K562 (cell line): ENCODE data around the gene OR2C1. TPM values are rescaled to one million over a fixed set of nuclear protein-coding genes. Genes with fewer than 3 reads are reported as not detected.
A peak's percentile ranks its signal among the peaks of the same experiment; 100 is the strongest.

Source experiments
- ATAC-seq: fragments of 200-7000 bp; cut with Tn5 transposase; 3 replicates; pipeline ENCODE4 v1.9.1; 2020; ENCODE audit warnings: moderate library complexity
- Bru-seq: library from RNA; stranded (reverse); fragments of 400-500 nt; gene quantifications from one replicate; lab custom pipeline; 2021; lab: Mats Ljungman, UMichigan
- BruChase-seq, 2 experiments: library from RNA; stranded (reverse); fragments of 400-500 nt; gene quantifications; one replicate each; lab custom pipeline; 2021; lab: Mats Ljungman, UMichigan
- BruUV-seq: library from RNA; stranded (reverse); fragments of 400-500 nt; replicated peaks from 2 replicates; lab custom pipeline; 2021; lab: Mats Ljungman, UMichigan
- CTCF ChIA-PET: fragments of 300-600 bp; formaldehyde crosslinking; extraction: SDS; loops from one replicate; lab custom pipeline; 2021; ENCODE audit warnings: low intra/inter-chr PET ratio; lab: Yijun Ruan, JAX
- POLR2A ChIA-PET: fragments of 300-600, 350-650 bp; sonication (Branson Sonifier 250); formaldehyde crosslinking; extraction: SDS; loops from one replicate; lab custom pipeline; 2021; ENCODE audit warnings: antibody characterized with exemption, inconsistent platforms; lab: Yijun Ruan, JAX
- DNase-seq, 4 experiments: peaks; one replicate each; pipeline versions ENCODE4 v3.0.0 to v3.0.0-alpha.2; 2011 to 2018; ENCODE audit warnings: low spot score in 3 of 4, mixed read lengths in 3 of 4; ENCODE audit errors: extremely low read depth in 1 of 4
- FAIRE-seq: peaks from 2 replicates; lab custom pipeline; 2011; peaks lifted over from hg19 to GRCh38; lab: Jason Lieb, UNC
- H2AFZ ChIP-seq: 2 replicates; pipeline ENCODE4 v1.6.0; 2011; ENCODE audit warnings: low read depth, low read length, control low read depth, inconsistent platforms
- H3K27ac ChIP-seq: fragments of 200-600 bp; 3 replicates; pipeline ENCODE4 v1.8.0; 2011; ENCODE audit warnings: low read depth, mild to moderate bottlenecking, control low read depth, inconsistent platforms, low read length, moderate library complexity, mixed read lengths; ENCODE audit errors: extremely low read depth
- H3K27me3 ChIP-seq, 2 experiments: fragments of 300-600 bp in 1 of 2; 2 replicates in 1 of 2; 3 replicates in 1 of 2; pipeline versions ENCODE4 v1.6.0 to v1.8.0; 2011; ENCODE audit warnings: inconsistent platforms in 2 of 2, low read length in 2 of 2, mild to moderate bottlenecking in 1 of 2, mixed read lengths in 1 of 2, moderate library complexity in 1 of 2; ENCODE audit not compliant: control insufficient read depth in 2 of 2, insufficient read depth in 2 of 2
- H3K36me3 ChIP-seq: fragments of 300-600 bp; 3 replicates; pipeline ENCODE4 v1.8.0; 2011; ENCODE audit warnings: mild to moderate bottlenecking, low read length, inconsistent platforms; ENCODE audit not compliant: control insufficient read depth, insufficient read depth
- H3K4me1 ChIP-seq, 2 experiments: fragments of 200-600 bp in 1 of 2; replicated peaks in 1 of 2; 2 replicates in 1 of 2; 3 replicates in 1 of 2; pipeline versions ENCODE4 v1.5.1 to v1.8.0; 2011; ENCODE audit warnings: inconsistent platforms in 2 of 2, low read length in 2 of 2, mild to moderate bottlenecking in 1 of 2, mixed read lengths in 1 of 2, moderate library complexity in 1 of 2; ENCODE audit not compliant: control insufficient read depth in 2 of 2, insufficient read depth in 2 of 2
- H3K4me2 ChIP-seq: 2 replicates; pipeline ENCODE4 v1.6.1; 2011; ENCODE audit warnings: low read length, control low read depth, inconsistent platforms, mixed read lengths; ENCODE audit not compliant: insufficient read depth
- H3K4me3 ChIP-seq: fragments of 200-600 bp; sonication (generic), shearing (Covaris generic); 2 replicates; pipeline ENCODE4 v1.5.1; 2016; ENCODE audit warnings: control low read depth, inconsistent platforms
- H3K79me2 ChIP-seq: fragments of 200-600 bp; 3 replicates; pipeline ENCODE4 v1.8.0; 2011; ENCODE audit warnings: low read length, inconsistent platforms; ENCODE audit not compliant: control insufficient read depth, insufficient read depth
- H3K9ac ChIP-seq, 2 experiments: 2 replicates each; pipeline versions ENCODE4 v1.6.0 to v1.6.1; 2011; ENCODE audit warnings: low read depth in 2 of 2, low read length in 2 of 2, control low read depth in 1 of 2, inconsistent platforms in 1 of 2, mild to moderate bottlenecking in 1 of 2, mixed read lengths in 1 of 2; ENCODE audit not compliant: insufficient read depth in 1 of 2
- H3K9me1 ChIP-seq: one replicate; pipeline ENCODE4 v1.6.0; 2011; ENCODE audit warnings: inconsistent platforms, mild to moderate bottlenecking, low read length, moderate library complexity; ENCODE audit not compliant: control insufficient read depth, insufficient read depth
- H3K9me3 ChIP-seq: replicated peaks from 2 replicates; pipeline ENCODE4 v1.5.1; 2011; ENCODE audit warnings: low read depth, low read length, inconsistent platforms; ENCODE audit not compliant: control insufficient read depth, insufficient read depth
- H4K20me1 ChIP-seq: replicated peaks from 2 replicates; pipeline ENCODE4 v1.6.1; 2011; ENCODE audit warnings: low read length, inconsistent platforms, mixed read lengths; ENCODE audit not compliant: control insufficient read depth, insufficient read depth
- BRF1 ChIP-seq: IDR thresholded peaks from 3 replicates; pipeline ENCODE4 v1.6.1; 2011; ENCODE audit warnings: borderline replicate concordance, mild to moderate bottlenecking; ENCODE audit not compliant: insufficient read length; ENCODE audit errors: extremely low read depth
- FOXJ3 ChIP-seq: sonication (generic); formaldehyde crosslinking; IDR thresholded peaks from 2 replicates; pipeline ENCODE4 v1.4.0; 2020; ENCODE audit warnings: mild to moderate bottlenecking, missing genetic modification reagents
- HDAC8 ChIP-seq: fragments of 450-650 bp; IDR thresholded peaks from 2 replicates; pipeline ENCODE4 v1.6.1; 2016; ENCODE audit warnings: mild to moderate bottlenecking, missing genetic modification characterization, moderate library complexity, missing compliant biosample characterization
- HDGF ChIP-seq: fragments of 450-650 bp; IDR thresholded peaks from 2 replicates; pipeline ENCODE4 v1.6.1; 2016
- NR0B1 ChIP-seq: fragments of 450-650 bp; IDR thresholded peaks from one replicate; pipeline ENCODE4 v1.6.1; 2018; ENCODE audit warnings: mild to moderate bottlenecking, moderate library complexity; ENCODE audit not compliant: partially characterized antibody
- PHTF2 ChIP-seq: fragments of 250-450 bp; sonication (Bioruptor Pico); IDR thresholded peaks from 2 replicates; pipeline ENCODE4 v1.5.0; 2021; ENCODE audit warnings: mild to moderate bottlenecking
- POLR2AphosphoS5 ChIP-seq: IDR thresholded peaks from 2 replicates; pipeline ENCODE4 v1.6.1; 2011; ENCODE audit warnings: mild to moderate bottlenecking, low read depth, low read length, moderate library complexity; ENCODE audit not compliant: control insufficient read depth, insufficient read depth
- SNAPC5 ChIP-seq: fragments of 250-450 bp; sonication (Bioruptor Pico); IDR thresholded peaks from 2 replicates; pipeline ENCODE4 v1.8.0; 2021; ENCODE audit warnings: moderate library complexity, mild to moderate bottlenecking, inconsistent platforms
- SPI1 ChIP-seq: IDR thresholded peaks from 2 replicates; pipeline ENCODE4 v1.6.1; 2011; ENCODE audit warnings: low read depth, low read length, control low read depth, borderline replicate concordance
- TEAD2 ChIP-seq: fragments of 450-650 bp; IDR thresholded peaks from 2 replicates; pipeline ENCODE4 v1.6.1; 2016; ENCODE audit warnings: missing genetic modification characterization, control low read depth, missing compliant biosample characterization
- ZNF384 ChIP-seq: IDR thresholded peaks from 2 replicates; pipeline ENCODE4 v1.6.1; 2012; ENCODE audit warnings: low read depth, low read length, improper control_type of control experiment
- ZNF778 ChIP-seq: fragments of 450-650 bp; formaldehyde crosslinking; IDR thresholded peaks from 2 replicates; pipeline ENCODE4 v1.4.0; 2020; ENCODE audit warnings: mild to moderate bottlenecking, moderate library complexity
- WGBS: fragments of 100-300 bp; shearing (Covaris generic); methylation state at CpG from one replicate; pipeline ENCODE4 v1.1.6; 2016; ENCODE audit warnings: low coverage, mixed read lengths; ENCODE audit not compliant: insufficient coverage; ENCODE audit errors: missing lambda C conversion rate; 5-methylcytosine and 5-hydroxymethylcytosine counted together
- in situ Hi-C: fragments of 300-500 bp; cut with MboI; formaldehyde crosslinking; loops from 4 replicates; pipeline ENCODE4 v1.15.0; 2018; ENCODE audit warnings: inconsistent platforms, mixed read lengths
- intact Hi-C: fragments of 100-400 bp; cut with micrococcal nuclease; formaldehyde crosslinking; loops from 2 replicates; pipeline ENCODE4 v1.14.2; 2022
- long read RNA-seq, 3 experiments: library from polyadenylated mRNA in 2 of 3; library from RNA in 1 of 3; unstranded in 2 of 3; stranded (forward) in 1 of 3; transcript quantifications; one replicate each; pipeline ENCODE4 v2.0.0, GENCODE V29; 2019 to 2022
- polyA minus RNA-seq, 3 experiments: library from RNA; depleted of rRNA, polyadenylated mRNA; stranded (reverse); fragments of >200 nt; gene quantifications; 2 replicates each; pipeline ENCODE4 v1.2.3, GENCODE V29; 2011
- polyA plus RNA-seq, 8 experiments: library from polyadenylated mRNA; depleted of rRNA in 4 of 8; stranded (reverse) in 5 of 8; unstranded in 3 of 8; fragments of >200 nt; fragmentation: Nextera tagmentation in 2 of 8; fragmentation: Illumina TruSeq in 1 of 8; extraction: Ambion mirVana in 2 of 8; extraction: Trizol in 1 of 8; gene quantifications; 2 replicates each; pipeline versions ENCODE4 v1.2.1 to v1.2.3, GENCODE V29; 2011 to 2014; ENCODE audit warnings: inconsistent platforms in 1 of 8, missing spikeins in 1 of 8
- total RNA-seq, 7 experiments: library from RNA; depleted of rRNA in 6 of 7; stranded (reverse); fragments of >200 nt in 6 of 7; fragmentation: Illumina TruSeq in 2 of 7; extraction: Trizol in 2 of 7; gene quantifications; 2 replicates each; pipeline versions ENCODE4 v1.2.1 to v1.2.3, GENCODE V29; 2011 to 2021; ENCODE audit warnings: low replicate concordance in 1 of 7
- TF ChIP-seq, protein P1 (sequence below): fragments of 450-650 bp; IDR thresholded peaks from 2 replicates; pipeline ENCODE4 v1.6.1; 2017; ENCODE audit warnings: mild to moderate bottlenecking, moderate library complexity

The OR2C1 gene
- not detected in 2 replicates for total RNA-seq (2011; cell fraction: chromatin; rRNA removed; ENCODE audit: low replicate concordance)
- not detected in 2 replicates for total RNA-seq (2011; cell fraction: nucleolus; rRNA removed)
- total RNA-seq (2011; cell fraction: nucleoplasm; rRNA removed) = not detected in 2 replicates
- total RNA-seq (2014; rRNA removed) = not detected in 2 replicates
- not detected in 2 replicates for total RNA-seq (2014; rRNA removed; fragmentation: Illumina TruSeq; extraction: Trizol)
- total RNA-seq (2015; rRNA removed; fragmentation: Illumina TruSeq; extraction: Trizol) = not detected in 2 replicates
- total RNA-seq (2021) = not detected in 2 replicates
- polyA plus RNA-seq (2011; rRNA removed) = not detected in 2 replicates
- not detected in 2 replicates for polyA plus RNA-seq (2011; cell fraction: cytosol; rRNA removed)
- polyA plus RNA-seq (2011; cell fraction: nucleus; rRNA removed) = not detected in 2 replicates
- polyA plus RNA-seq (2012) = not detected in 2 replicates
- not detected in 2 replicates for polyA plus RNA-seq (2014; fragmentation: Illumina TruSeq; extraction: Trizol)
- not detected for polyA plus RNA-seq (2014; fragmentation: Nextera tagmentation; extraction: Ambion mirVana)
- polyA plus RNA-seq (2014; rRNA removed) = not detected in 2 replicates
- polyA minus RNA-seq (2011; rRNA and poly(A)+ RNA removed) = 0.30 TPM in 1 of 2 replicates, not detected in the other
- not detected in 2 replicates for polyA minus RNA-seq (2011; cell fraction: cytosol; rRNA and poly(A)+ RNA removed)
- not detected in 2 replicates for polyA minus RNA-seq (2011; cell fraction: nucleus; rRNA and poly(A)+ RNA removed)
- Bru-seq, nascent RNA = not detected
- BruChase-seq, experiment 1, labeled RNA remaining after a 2-hour chase = not detected
- not detected for BruChase-seq, experiment 2, labeled RNA remaining after a 6-hour chase
- long read RNA-seq, experiment 1 = 0 reads
- long read RNA-seq, experiment 2 = 0 reads
- long read RNA-seq, experiment 3 = 0 reads

GRCh38 chr16:3355589-3355988, at the start of gene OR2C1:
Gene OR2C1, plus strand, starts transcription at chr16:3355889. Its CDS starts 52 bp downstream, at chr16:3355941.
- TF ChIP-seq ZNF778 (CRISPR knock-in tag) (no peak), TEAD2 (tag) (no peak), ZNF384 (no peak), SPI1 (no peak), SNAPC5 (CRISPR knock-in tag) (no peak), NR0B1 (no peak), HDAC8 (tag) (no peak), POLR2AphosphoS5 (no peak), BRF1 (no peak), PHTF2 (CRISPR knock-in tag) (no peak), FOXJ3 (CRISPR knock-in tag) (no peak), HDGF (no peak)
- TF ChIP-seq, protein P1, sequence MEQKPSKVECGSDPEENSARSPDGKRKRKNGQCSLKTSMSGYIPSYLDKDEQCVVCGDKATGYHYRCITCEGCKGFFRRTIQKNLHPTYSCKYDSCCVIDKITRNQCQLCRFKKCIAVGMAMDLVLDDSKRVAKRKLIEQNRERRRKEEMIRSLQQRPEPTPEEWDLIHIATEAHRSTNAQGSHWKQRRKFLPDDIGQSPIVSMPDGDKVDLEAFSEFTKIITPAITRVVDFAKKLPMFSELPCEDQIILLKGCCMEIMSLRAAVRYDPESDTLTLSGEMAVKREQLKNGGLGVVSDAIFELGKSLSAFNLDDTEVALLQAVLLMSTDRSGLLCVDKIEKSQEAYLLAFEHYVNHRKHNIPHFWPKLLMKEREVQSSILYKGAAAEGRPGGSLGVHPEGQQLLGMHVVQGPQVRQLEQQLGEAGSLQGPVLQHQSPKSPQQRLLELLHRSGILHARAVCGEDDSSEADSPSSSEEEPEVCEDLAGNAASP = no peak
- no peak for ATAC-seq
- no peaks in the 10 kb centered on the region for H4K20me1 ChIP-seq

More at GRCh38 chr16:3355589-3355988, at the start of gene OR2C1:
- in situ Hi-C loops (no loop called here), intact Hi-C loops (no loop called here)
- no peak for FAIRE-seq
- Histone ChIP-seq H3K9me3 (no peaks in the 10 kb centered on the region; the same call in 1 of the 2 replicates), H3K4me2 (peak within 1 kb of the TSS; percentile 20; the same call in 1 of the 2 replicates), H3K4me1 (0 out of 5 replicates have a peak, but pooled peaks cover 0 to 4% of the 10 kb centered on the region in 2 experiments), H3K36me3 (no peaks in the 10 kb centered on the region), H3K27ac (no peak within 1 kb of the TSS), H3K4me3 (no peak within 1 kb of the TSS), H3K27me3 (peaks cover 3 to 26% of the 10 kb centered on the region in 2 experiments), H2AFZ (0 out of 2 replicates have a peak within 1 kb of the TSS, but pooled peaks have one; percentile 27), H3K9ac (no peak within 1 kb of the TSS), H3K79me2 (no peaks in the 10 kb centered on the region), H3K9me1 (no peaks in the 10 kb centered on the region)
- WGBS = 9% methylated on average over 3 of the region's 3 CpGs
- DNase-seq = no peak
- CTCF ChIA-PET = no interaction called here
- POLR2A ChIA-PET = interaction anchor here (1.5 kb wide), 1 partner anchor 17 kb away, joined by 3 read pairs; no protein-coding TSS in a partner anchor
- no TSS peak for BruUV-seq
